HL-60 (cell line): Measurements from ENCODE around the gene FAM53B.

Experiments
- DNase-seq, 2 experiments: peaks; one replicate each; pipeline ENCODE4 v3.0.0-alpha.2; 2010 to 2020; ENCODE audit warnings: low read depth in 1 of 2, low spot score in 1 of 2
- H3K27ac ChIP-seq: fragments of 250-450 bp; sonication (Bioruptor Pico); replicated peaks from 2 replicates; pipeline ENCODE4 v1.5.1; 2020; ENCODE audit warnings: mild to moderate bottlenecking, moderate library complexity
- H3K27me3 ChIP-seq: fragments of 250-450 bp; sonication (Bioruptor Pico); 2 replicates; pipeline ENCODE4 v1.5.1; 2021; ENCODE audit warnings: mild to moderate bottlenecking, moderate library complexity; ENCODE audit not compliant: insufficient read depth, poor library complexity, severe bottlenecking
- H3K4me3 ChIP-seq: replicated peaks from 2 replicates; pipeline ENCODE4 v1.5.1; 2011; ENCODE audit warnings: mild to moderate bottlenecking, control low read depth, low read length; ENCODE audit not compliant: insufficient read depth
- GABPA ChIP-seq: IDR thresholded peaks from 2 replicates; pipeline ENCODE4 v1.6.1; 2012; ENCODE audit warnings: low read depth
- POLR2AphosphoS5 ChIP-seq: IDR thresholded peaks from 2 replicates; pipeline ENCODE4 v1.6.1; 2012; ENCODE audit warnings: low read depth
- REST ChIP-seq: IDR thresholded peaks from 2 replicates; pipeline ENCODE4 v1.6.1; 2012; ENCODE audit warnings: low read depth; ENCODE audit not compliant: insufficient replicate concordance
- SPI1 ChIP-seq: IDR thresholded peaks from 2 replicates; pipeline ENCODE4 v1.6.1; 2012; ENCODE audit warnings: low read depth, mild to moderate bottlenecking, borderline replicate concordance
- TF ChIP-seq, protein P1 (sequence below): IDR thresholded peaks from one replicate; pipeline ENCODE4 v1.5.1; 2011; ENCODE audit warnings: low read length, control low read depth, inconsistent platforms; ENCODE audit not compliant: insufficient read depth

Gene FAM53B

GRCh38 chr10:124683814-124684213 is 60.4 kb downstream of the FAM53B start:
- TF ChIP-seq GABPA (no peak), REST (no peak), SPI1 (no peak), POLR2AphosphoS5 (no peak)
- TF ChIP-seq, protein P1, sequence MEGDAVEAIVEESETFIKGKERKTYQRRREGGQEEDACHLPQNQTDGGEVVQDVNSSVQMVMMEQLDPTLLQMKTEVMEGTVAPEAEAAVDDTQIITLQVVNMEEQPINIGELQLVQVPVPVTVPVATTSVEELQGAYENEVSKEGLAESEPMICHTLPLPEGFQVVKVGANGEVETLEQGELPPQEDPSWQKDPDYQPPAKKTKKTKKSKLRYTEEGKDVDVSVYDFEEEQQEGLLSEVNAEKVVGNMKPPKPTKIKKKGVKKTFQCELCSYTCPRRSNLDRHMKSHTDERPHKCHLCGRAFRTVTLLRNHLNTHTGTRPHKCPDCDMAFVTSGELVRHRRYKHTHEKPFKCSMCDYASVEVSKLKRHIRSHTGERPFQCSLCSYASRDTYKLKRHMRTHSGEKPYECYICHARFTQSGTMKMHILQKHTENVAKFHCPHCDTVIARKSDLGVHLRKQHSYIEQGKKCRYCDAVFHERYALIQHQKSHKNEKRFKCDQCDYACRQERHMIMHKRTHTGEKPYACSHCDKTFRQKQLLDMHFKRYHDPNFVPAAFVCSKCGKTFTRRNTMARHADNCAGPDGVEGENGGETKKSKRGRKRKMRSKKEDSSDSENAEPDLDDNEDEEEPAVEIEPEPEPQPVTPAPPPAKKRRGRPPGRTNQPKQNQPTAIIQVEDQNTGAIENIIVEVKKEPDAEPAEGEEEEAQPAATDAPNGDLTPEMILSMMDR, result no peak
- peak overlapping the region; percentile 72 for H3K27ac ChIP-seq
- peak in 1 of 2 experiments; percentile 51 for DNase-seq
- H3K27me3 ChIP-seq, result no peaks in the 10 kb centered on the region
- no peak overlapping the region for H3K4me3 ChIP-seq

DNA sequence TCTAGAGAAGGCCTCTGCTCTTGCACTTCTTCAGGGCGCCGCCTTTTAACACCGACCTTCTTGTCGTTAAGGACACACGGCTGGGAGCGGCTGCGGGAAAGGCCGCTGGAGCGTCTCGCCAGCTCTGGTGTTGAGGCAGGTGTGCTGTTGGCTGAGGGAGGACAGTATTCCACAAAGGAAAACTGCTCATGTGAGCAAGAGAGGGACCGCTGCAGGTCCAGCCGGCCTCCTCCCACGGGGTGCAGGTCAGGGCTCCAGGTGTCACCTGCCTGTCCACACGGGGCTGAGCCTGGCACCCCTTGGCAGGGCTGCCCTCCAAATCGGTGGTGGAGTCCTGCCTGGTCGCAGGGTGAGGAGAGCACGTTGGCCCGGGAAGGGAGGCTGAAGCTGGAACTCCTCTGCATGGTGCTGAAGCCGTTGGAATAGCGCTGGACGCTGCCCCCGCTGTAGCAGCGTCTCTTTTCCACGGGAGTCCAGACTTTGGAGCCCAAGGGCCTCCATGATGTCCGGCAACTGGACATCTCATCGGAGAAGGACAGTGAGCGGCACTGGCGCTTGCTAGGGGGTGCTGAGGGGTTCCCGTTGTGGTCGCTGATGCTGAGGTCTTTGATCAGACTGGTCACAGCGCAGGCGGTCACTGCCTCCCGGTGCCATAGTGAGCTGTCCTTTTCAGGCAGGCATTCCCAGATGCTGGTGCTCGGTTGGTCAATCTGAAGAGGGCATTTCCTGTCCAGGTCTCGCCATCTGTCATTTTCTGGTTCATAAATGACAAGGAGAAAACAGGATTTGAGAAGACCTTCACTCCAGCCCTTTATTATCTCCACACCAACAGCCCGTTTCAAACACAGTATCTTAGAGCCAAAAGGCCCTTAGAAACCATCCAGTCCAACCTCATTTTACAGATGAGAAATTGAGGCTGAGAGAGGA is 62.3 kb downstream of the FAM53B start:
- no peak overlapping the region; the same call in 1 of the 2 replicates for H3K27ac ChIP-seq
- TF ChIP-seq REST (no peak), GABPA (no peak), POLR2AphosphoS5 (no peak)
- TF ChIP-seq, protein P1, result no peak

GRCh38 chr10:124681091-124681490 is 63.1 kb downstream of the FAM53B start:
- Histone ChIP-seq H3K27ac (peak overlapping the region; percentile 27; the same call in 1 of the 2 replicates), H3K4me3 (no peak overlapping the region)
- no peak for DNase-seq

More for the DNA sequence above, 62.3 kb downstream of the FAM53B start:
- H3K27me3 ChIP-seq, result no peaks in the 10 kb centered on the region
- no peak for DNase-seq
- no peak overlapping the region for H3K4me3 ChIP-seq

More at GRCh38 chr10:124681091-124681490, 63.1 kb downstream of the FAM53B start:
- no peaks in the 10 kb centered on the region for H3K27me3 ChIP-seq
- TF ChIP-seq, protein P1, result no peak
- TF ChIP-seq REST (no peak), SPI1 (no peak), GABPA (no peak), POLR2AphosphoS5 (no peak)
